Lower leg skin (tissue), 3 donors: ENCODE results near the gene CST4.
"Not testable (repeated sequence)": the region's sequence is repeated elsewhere in the genome, so short reads cannot be mapped to it uniquely, and the experiment has no call there.

Experiments used
- POLR2A ChIP-seq, 2 donors: fragments of 450-650 bp; IDR thresholded peaks; one replicate each; pipeline ENCODE4 v1.6.1; 2016 to 2017; ENCODE audit warnings: antibody characterized with exemption in 2 of 2, mild to moderate bottlenecking in 1 of 2, moderate library complexity in 1 of 2
- TF ChIP-seq, protein P1 (sequence below), 3 donors: fragments of 450-650 bp; IDR thresholded peaks; one replicate each; pipeline ENCODE4 v1.5.1; 2016; ENCODE audit warnings: antibody characterized with exemption in 3 of 3, mild to moderate bottlenecking in 3 of 3, moderate library complexity in 2 of 3

- TF ChIP-seq, protein P1, sequence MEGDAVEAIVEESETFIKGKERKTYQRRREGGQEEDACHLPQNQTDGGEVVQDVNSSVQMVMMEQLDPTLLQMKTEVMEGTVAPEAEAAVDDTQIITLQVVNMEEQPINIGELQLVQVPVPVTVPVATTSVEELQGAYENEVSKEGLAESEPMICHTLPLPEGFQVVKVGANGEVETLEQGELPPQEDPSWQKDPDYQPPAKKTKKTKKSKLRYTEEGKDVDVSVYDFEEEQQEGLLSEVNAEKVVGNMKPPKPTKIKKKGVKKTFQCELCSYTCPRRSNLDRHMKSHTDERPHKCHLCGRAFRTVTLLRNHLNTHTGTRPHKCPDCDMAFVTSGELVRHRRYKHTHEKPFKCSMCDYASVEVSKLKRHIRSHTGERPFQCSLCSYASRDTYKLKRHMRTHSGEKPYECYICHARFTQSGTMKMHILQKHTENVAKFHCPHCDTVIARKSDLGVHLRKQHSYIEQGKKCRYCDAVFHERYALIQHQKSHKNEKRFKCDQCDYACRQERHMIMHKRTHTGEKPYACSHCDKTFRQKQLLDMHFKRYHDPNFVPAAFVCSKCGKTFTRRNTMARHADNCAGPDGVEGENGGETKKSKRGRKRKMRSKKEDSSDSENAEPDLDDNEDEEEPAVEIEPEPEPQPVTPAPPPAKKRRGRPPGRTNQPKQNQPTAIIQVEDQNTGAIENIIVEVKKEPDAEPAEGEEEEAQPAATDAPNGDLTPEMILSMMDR (IDR thresholded peaks at IDR 0.05): not testable (repeated sequence)
- TF ChIP-seq POLR2A (IDR thresholded peaks at IDR 0.05): not testable (repeated sequence)
Measured at GRCh38 chr20:23635768-23636090, 53.1 kb downstream of the CST4 start.
